Astrocyte of the cerebellum (primary cell): ENCODE results near the gene GEMIN7.

Source experiments
- DNase-seq: peaks from one replicate; pipeline ENCODE4 v3.0.0-alpha.2; 2011; ENCODE audit warnings: low read depth
- H3K4me3 ChIP-seq: 2 replicates; pipeline ENCODE4 v1.5.1; 2011; ENCODE audit warnings: mild to moderate bottlenecking, low read depth, low read length, moderate library complexity
- in situ Hi-C: cut with HindIII; loops from 2 replicates; pipeline ENCODE4 v1.10.0; 2017; ENCODE audit warnings: low sequenced_read_pairs
- TF ChIP-seq, protein P1 (sequence below): IDR thresholded peaks from 2 replicates; pipeline ENCODE4 v1.5.1; 2012; ENCODE audit warnings: low read length, low read depth, moderate library complexity, mild to moderate bottlenecking; ENCODE audit errors: missing control alignments

GEMIN7 gene

DNA sequence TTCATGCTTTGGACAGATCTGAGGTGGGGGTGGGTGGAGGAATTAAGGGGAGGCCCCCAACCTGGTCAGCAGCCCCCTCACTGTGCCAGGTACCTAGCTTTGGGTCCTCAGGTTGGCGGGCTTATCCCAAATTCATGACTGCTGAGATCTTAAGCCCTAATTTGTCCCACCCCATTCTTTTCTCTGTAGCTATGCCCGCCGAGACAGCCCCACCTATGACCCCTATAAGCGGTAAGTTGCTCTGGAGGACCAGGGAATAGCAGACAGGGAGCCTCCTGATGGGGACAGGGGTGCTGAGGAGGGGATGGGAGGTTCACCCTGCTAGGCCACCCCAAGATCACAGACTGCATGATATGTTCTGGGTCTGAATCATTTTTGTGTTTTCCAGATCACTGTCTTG lies 17.1 kb upstream of the GEMIN7 start:
- no peak overlapping the region for H3K4me3 ChIP-seq
- in situ Hi-C loops: no loop called here
- no peak for DNase-seq
- TF ChIP-seq, protein P1, sequence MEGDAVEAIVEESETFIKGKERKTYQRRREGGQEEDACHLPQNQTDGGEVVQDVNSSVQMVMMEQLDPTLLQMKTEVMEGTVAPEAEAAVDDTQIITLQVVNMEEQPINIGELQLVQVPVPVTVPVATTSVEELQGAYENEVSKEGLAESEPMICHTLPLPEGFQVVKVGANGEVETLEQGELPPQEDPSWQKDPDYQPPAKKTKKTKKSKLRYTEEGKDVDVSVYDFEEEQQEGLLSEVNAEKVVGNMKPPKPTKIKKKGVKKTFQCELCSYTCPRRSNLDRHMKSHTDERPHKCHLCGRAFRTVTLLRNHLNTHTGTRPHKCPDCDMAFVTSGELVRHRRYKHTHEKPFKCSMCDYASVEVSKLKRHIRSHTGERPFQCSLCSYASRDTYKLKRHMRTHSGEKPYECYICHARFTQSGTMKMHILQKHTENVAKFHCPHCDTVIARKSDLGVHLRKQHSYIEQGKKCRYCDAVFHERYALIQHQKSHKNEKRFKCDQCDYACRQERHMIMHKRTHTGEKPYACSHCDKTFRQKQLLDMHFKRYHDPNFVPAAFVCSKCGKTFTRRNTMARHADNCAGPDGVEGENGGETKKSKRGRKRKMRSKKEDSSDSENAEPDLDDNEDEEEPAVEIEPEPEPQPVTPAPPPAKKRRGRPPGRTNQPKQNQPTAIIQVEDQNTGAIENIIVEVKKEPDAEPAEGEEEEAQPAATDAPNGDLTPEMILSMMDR: no peak

DNA sequence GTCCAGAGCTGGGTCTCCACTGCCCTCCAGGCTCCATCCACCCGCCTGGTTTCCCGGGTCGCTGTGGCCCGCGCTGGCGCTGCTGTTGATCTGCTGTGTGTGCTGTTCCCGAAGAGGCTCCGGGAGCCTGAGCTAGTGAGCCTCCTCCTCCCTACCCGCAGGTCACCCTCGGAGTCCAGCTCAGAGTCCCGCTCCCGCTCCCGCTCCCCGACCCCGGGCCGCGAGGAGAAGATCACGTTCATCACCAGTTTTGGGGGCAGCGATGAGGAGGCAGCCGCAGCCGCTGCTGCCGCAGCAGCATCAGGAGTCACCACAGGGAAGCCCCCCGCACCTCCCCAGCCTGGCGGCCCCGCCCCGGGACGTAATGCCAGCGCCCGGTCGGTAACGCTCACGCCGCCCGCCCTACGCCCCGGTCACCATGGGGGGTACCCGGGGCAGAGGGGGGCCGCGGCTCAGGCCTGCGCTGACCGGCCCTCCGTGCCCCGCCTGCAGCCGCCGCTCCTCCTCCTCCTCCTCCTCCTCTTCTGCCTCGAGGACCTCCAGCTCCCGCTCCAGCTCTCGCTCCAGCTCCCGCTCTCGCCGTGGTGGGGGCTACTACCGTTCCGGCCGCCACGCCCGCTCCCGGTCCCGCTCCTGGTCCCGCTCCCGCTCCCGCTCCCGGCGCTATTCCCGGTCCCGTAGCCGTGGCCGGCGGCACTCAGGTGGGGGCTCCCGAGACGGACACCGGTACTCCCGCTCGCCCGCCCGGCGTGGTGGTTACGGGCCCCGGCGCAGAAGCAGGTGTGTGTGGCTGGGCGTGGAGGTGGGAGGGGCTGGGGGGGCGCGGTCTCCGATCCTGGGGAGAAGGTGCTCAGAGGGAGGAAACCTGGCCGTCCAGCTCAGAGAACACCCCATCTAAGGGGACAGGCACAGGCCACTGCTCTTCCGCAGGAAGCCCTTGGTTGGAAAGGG lies 14.9 kb upstream of the GEMIN7 start:
- H3K4me3 ChIP-seq: no peak overlapping the region
- DNase-seq: no peak
- TF ChIP-seq, protein P1: no peak
- in situ Hi-C loops: no loop called here

DNA sequence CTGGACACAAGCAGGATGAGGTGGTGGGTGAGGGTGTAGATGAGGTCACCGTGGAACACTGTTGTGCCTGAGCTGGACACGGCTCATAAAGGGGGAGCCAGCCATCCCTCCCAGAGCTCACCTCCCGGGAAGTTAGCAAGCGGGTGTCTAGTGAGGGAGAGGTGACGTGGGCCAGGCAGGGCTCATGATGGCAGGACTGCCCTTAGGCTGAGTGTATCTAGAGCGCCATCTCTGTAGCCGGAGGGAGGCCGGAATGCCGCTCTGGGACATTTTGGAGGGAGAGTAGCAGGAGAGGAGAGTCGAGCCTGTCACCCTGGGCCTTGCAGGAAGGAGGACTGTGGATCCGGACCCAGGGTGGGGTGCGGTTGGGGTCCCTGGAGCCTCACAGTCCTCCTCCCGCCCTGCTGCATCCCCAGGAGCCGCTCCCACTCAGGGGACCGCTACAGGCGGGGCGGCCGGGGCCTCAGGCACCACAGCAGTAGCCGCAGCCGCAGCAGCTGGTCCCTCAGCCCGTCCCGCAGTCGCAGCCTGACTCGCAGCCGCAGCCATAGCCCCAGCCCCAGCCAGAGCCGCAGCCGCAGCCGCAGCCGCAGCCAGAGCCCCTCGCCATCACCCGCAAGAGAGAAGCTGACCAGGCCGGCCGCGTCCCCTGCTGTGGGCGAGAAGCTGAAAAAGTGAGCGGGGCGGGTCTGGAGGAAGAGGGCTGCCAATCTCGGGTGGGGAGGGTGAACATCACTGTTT lies 12.0 kb upstream of the GEMIN7 start:
- TF ChIP-seq, protein P1: no peak
- no peak for DNase-seq
- in situ Hi-C loops: no loop called here
- H3K4me3 ChIP-seq: no peak overlapping the region

DNA sequence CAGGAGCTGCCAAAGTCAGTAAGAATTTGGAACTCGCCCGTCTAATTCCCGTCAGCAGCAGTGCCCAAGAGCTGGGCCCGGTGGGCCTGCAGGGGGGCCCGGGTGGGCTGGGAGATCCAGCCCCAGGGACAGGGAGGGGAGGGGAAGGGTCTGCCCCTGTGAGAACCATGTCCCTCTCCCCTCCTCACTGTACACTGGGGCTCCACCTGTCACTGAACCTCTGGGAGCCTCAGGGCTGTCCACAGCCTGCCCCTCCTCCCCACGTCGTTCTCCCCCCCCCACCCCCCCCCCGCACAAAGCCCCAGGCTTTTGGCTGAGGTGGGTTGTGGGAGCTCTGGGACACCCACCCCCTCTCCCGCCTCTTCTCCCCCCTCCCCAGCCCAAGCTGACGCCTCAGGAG lies 11.0 kb upstream of the GEMIN7 start:
- no peak for DNase-seq
- in situ Hi-C loops: no loop called here

DNA sequence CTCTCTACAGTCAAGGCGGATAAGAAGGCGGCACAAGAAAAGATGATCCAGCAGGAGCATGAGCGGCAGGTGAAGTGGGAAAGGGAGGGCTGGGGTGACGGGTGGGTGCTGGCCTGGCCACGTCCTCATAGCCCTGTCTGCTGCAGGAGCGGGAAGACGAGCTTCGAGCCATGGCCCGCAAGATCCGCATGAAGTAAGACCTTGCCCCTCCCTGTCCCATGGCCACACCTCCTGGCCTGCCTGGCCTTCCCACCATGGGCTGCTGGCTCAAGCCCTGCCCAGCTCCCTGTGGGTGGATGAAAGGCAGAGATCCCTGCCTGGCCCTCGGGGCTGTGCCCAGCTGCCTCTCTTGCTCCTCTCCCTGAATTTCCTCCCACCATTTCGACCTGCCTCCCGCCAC lies 10.0 kb upstream of the GEMIN7 start:
- no peak for DNase-seq
- no peak overlapping the region for H3K4me3 ChIP-seq
- in situ Hi-C loops: no loop called here
- TF ChIP-seq, protein P1: no peak

More for the DNA sequence above, 11.0 kb upstream of the GEMIN7 start:
- no peak overlapping the region for H3K4me3 ChIP-seq
- TF ChIP-seq, protein P1: no peak

DNA sequence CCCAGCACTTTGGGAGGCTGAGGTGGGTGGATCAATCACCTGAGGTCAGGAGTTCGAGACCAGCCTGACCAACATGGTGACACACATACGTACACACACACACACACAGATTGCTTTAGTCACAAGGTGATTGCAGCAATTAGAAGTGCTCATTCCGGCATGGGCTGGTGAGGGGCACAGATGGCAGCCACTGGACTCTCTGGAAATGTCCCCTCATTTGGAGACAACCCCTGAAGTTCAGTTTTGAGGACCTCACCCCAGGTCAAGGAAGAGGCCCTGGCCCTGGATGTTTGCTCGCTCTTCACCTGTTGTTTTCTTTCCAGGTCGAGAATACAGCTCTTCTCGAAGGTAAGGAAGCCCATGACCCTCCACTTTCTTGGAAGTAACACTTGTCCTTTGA lies 8.8 kb upstream of the GEMIN7 start:
- TF ChIP-seq, protein P1: no peak
- no peak overlapping the region for H3K4me3 ChIP-seq
- no peak for DNase-seq
- in situ Hi-C loops: no loop called here
